CD8-positive, alpha-beta memory T cell (primary cell): ENCODE measurements around the gene GLCE. TPM values are rescaled to one million over a fixed set of nuclear protein-coding genes. Genes with fewer than 3 reads are reported as not detected.
"Not testable (repeated sequence)": the region's sequence is repeated elsewhere in the genome, so short reads cannot be mapped to it uniquely, and the experiment has no call there.

Source experiments
- CTCF ChIA-PET: fragments of 350-600 bp; sonication (Branson Sonifier 250); formaldehyde crosslinking; loops from one replicate; lab custom pipeline; 2021; ENCODE audit warnings: antibody characterized with exemption; lab: Charles Lee
- POLR2A ChIA-PET: fragments of 350-600 bp; sonication (Branson Sonifier 250); formaldehyde crosslinking; loops from one replicate; lab custom pipeline; 2021; ENCODE audit warnings: antibody characterized with exemption; lab: Charles Lee
- DNase-seq, 5 donors: peaks; one replicate each; pipeline versions ENCODE4 v3.0.0 to v3.0.0-alpha.2; 2020 to 2022; ENCODE audit warnings: mixed read lengths in 1 of 5
- H3K27ac ChIP-seq: one replicate; pipeline ENCODE4 v1.7.0; 2013; ENCODE audit warnings: low read depth, mild to moderate bottlenecking, low read length, moderate library complexity
- H3K27me3 ChIP-seq: 2 replicates; pipeline ENCODE4 v1.7.0; 2013; ENCODE audit warnings: low read length, mild to moderate bottlenecking; ENCODE audit not compliant: insufficient read depth, poor library complexity, severe bottlenecking
- H3K36me3 ChIP-seq: 2 replicates; pipeline ENCODE4 v1.7.0; 2013; ENCODE audit warnings: mild to moderate bottlenecking, low read length, moderate library complexity; ENCODE audit not compliant: insufficient read depth
- H3K4me1 ChIP-seq: 2 replicates; pipeline ENCODE4 v1.7.0; 2013; ENCODE audit warnings: mild to moderate bottlenecking, low read length, moderate library complexity; ENCODE audit not compliant: insufficient read depth
- H3K4me3 ChIP-seq: 2 replicates; pipeline ENCODE4 v1.7.0; 2013; ENCODE audit warnings: mild to moderate bottlenecking, low read length
- H3K9me3 ChIP-seq: 2 replicates; pipeline ENCODE4 v1.7.0; 2013; ENCODE audit warnings: mild to moderate bottlenecking, low read length
- H3K27ac Mint-ChIP-seq, 8 donors: one replicate each; pipeline ENCODE4 v1.8.0; 2020 to 2021; ENCODE audit warnings: mixed read lengths in 8 of 8, mild to moderate bottlenecking in 6 of 8, inconsistent platforms in 3 of 8, moderate library complexity in 3 of 8
- H3K27me3 Mint-ChIP-seq, 2 donors: one replicate each; pipeline ENCODE4 v1.8.0; 2020 to 2021; ENCODE audit warnings: mixed read lengths in 2 of 2, mild to moderate bottlenecking in 1 of 2, moderate library complexity in 1 of 2
- H3K36me3 Mint-ChIP-seq, 3 donors: one replicate each; pipeline ENCODE4 v1.8.0; 2020 to 2021; ENCODE audit warnings: mixed read lengths in 3 of 3, inconsistent platforms in 1 of 3, mild to moderate bottlenecking in 1 of 3
- H3K4me1 Mint-ChIP-seq, 3 donors: one replicate each; pipeline ENCODE4 v1.8.0; 2020 to 2021; ENCODE audit warnings: mixed read lengths in 3 of 3, inconsistent platforms in 1 of 3, mild to moderate bottlenecking in 1 of 3
- H3K4me3 Mint-ChIP-seq, 7 donors: one replicate each; pipeline ENCODE4 v1.8.0; 2020 to 2021; ENCODE audit warnings: mixed read lengths in 7 of 7, mild to moderate bottlenecking in 6 of 7, moderate library complexity in 4 of 7, inconsistent platforms in 2 of 7
- H3K9me3 Mint-ChIP-seq, 5 donors: one replicate each; pipeline ENCODE4 v1.8.0; 2020 to 2022; ENCODE audit warnings: mixed read lengths in 5 of 5, mild to moderate bottlenecking in 3 of 5, moderate library complexity in 2 of 5, inconsistent platforms in 1 of 5
- polyA plus RNA-seq: library from polyadenylated mRNA; unstranded; fragments of 300-500 nt; fragmentation: Illumina TruSeq; gene quantifications from one replicate; pipeline ENCODE4 v1.2.3, GENCODE V29; 2021
- total RNA-seq, 2 experiments: library from RNA; stranded (reverse); gene quantifications; one replicate each; pipeline ENCODE4 v1.2.3, GENCODE V29; 2021

GLCE gene
- total and polyA plus RNA-seq, 3 experiments from 2014 or later, result 5.4 to 8.4 (median 5.7) TPM

- Histone ChIP-seq H3K9me3 (no peaks in the 10 kb centered on the region), H3K27me3 (no peaks in the 10 kb centered on the region), H3K27ac (no peak overlapping the region), H3K36me3 (no peaks in the 10 kb centered on the region), H3K4me1 (no peaks in the 10 kb centered on the region), H3K4me3 (no peak overlapping the region)
- Mint-ChIP-seq H3K27me3 (peaks cover 0 to 3% of the 10 kb centered on the region in 2 donors), H3K4me3 (no peak overlapping the region), H3K4me1 (no peaks in the 10 kb centered on the region), H3K27ac (no peak overlapping the region), H3K36me3 (no peaks in the 10 kb centered on the region), H3K9me3 (no peaks in the 10 kb centered on the region)
- CTCF ChIA-PET, result no interaction called here
- DNase-seq, result no peak
- POLR2A ChIA-PET, result no interaction called here
These were observed 121.8 kb downstream of the GLCE start for GRCh38 chr15:69282104-69282743.

- Histone ChIP-seq H3K9me3 (no peaks in the 10 kb centered on the region), H3K27me3 (no peaks in the 10 kb centered on the region), H3K36me3 (no peaks in the 10 kb centered on the region), H3K27ac (no peak overlapping the region), H3K4me3 (no peak overlapping the region), H3K4me1 (no peaks in the 10 kb centered on the region)
- ChIA-PET POLR2A (no interaction called here), CTCF (no interaction called here)
- Mint-ChIP-seq H3K4me1 (no peaks in the 10 kb centered on the region), H3K9me3 (no peaks in the 10 kb centered on the region), H3K36me3 (no peaks in the 10 kb centered on the region), H3K27me3 (peaks cover 0 to 5% of the 10 kb centered on the region in 2 donors), H3K27ac (no peak overlapping the region), H3K4me3 (no peak overlapping the region)
- no peak for DNase-seq
These were observed 125.4 kb downstream of the GLCE start for GRCh38 chr15:69285834-69286233.

- ChIA-PET POLR2A (no interaction called here), CTCF (no interaction called here)
- DNase-seq, result no peak
- Mint-ChIP-seq H3K27me3 (peaks cover 0 to 3% of the 10 kb centered on the region in 2 donors), H3K27ac (no peak overlapping the region), H3K36me3 (no peaks in the 10 kb centered on the region), H3K4me1 (no peaks in the 10 kb centered on the region), H3K9me3 (no peaks in the 10 kb centered on the region), H3K4me3 (no peak overlapping the region)
- H3K4me1 ChIP-seq, result no peaks in the 10 kb centered on the region
- no peaks in the 10 kb centered on the region for H3K36me3 ChIP-seq
- H3K4me3 ChIP-seq, result no peak overlapping the region
- no peaks in the 10 kb centered on the region for H3K9me3 ChIP-seq
- H3K27ac ChIP-seq, result no peak overlapping the region
- H3K27me3 ChIP-seq, result no peaks in the 10 kb centered on the region
These were observed 127.6 kb downstream of the GLCE start for GRCh38 chr15:69288011-69288410.

- H3K36me3 Mint-ChIP-seq, result no peaks in the 10 kb centered on the region
- Histone ChIP-seq H3K4me3 (no peak overlapping the region), H3K9me3 (no peaks in the 10 kb centered on the region), H3K36me3 (no peaks in the 10 kb centered on the region), H3K4me1 (no peaks in the 10 kb centered on the region), H3K27ac (no peak overlapping the region), H3K27me3 (no peaks in the 10 kb centered on the region)
- ChIA-PET POLR2A (no interaction called here), CTCF (no interaction called here)
- H3K4me1 Mint-ChIP-seq, result no peaks in the 10 kb centered on the region
- no peaks in the 10 kb centered on the region for H3K9me3 Mint-ChIP-seq
- peaks cover 0 to 3% of the 10 kb centered on the region in 2 donors for H3K27me3 Mint-ChIP-seq
- no peak overlapping the region for H3K27ac Mint-ChIP-seq
- no peak overlapping the region for H3K4me3 Mint-ChIP-seq
- no peak for DNase-seq
These were observed 128.3 kb downstream of the GLCE start for GRCh38 chr15:69288531-69289341.

- Histone ChIP-seq H3K4me3 (no peak overlapping the region), H3K27me3 (no peaks in the 10 kb centered on the region), H3K9me3 (no peaks in the 10 kb centered on the region), H3K4me1 (no peaks in the 10 kb centered on the region), H3K27ac (no peak overlapping the region), H3K36me3 (no peaks in the 10 kb centered on the region)
- CTCF ChIA-PET, result no interaction called here
- Mint-ChIP-seq H3K4me1 (no peaks in the 10 kb centered on the region), H3K9me3 (no peaks in the 10 kb centered on the region), H3K27me3 (peaks cover 0 to 3% of the 10 kb centered on the region in 2 donors), H3K36me3 (no peaks in the 10 kb centered on the region), H3K27ac (peak overlapping the region in 1 of 8 donors; percentile 80), H3K4me3 (no peak overlapping the region)
- no peak for DNase-seq
- POLR2A ChIA-PET, result no interaction called here
These were observed 129.1 kb downstream of the GLCE start for GRCh38 chr15:69289342-69290146.

GRCh38 chr15:69290346-69291164 is 130.1 kb downstream of the GLCE start:
- Histone ChIP-seq H3K27ac (no peak overlapping the region), H3K9me3 (no peaks in the 10 kb centered on the region), H3K36me3 (no peaks in the 10 kb centered on the region), H3K4me1 (no peaks in the 10 kb centered on the region), H3K27me3 (no peaks in the 10 kb centered on the region), H3K4me3 (no peak overlapping the region)
- POLR2A ChIA-PET, result no interaction called here
- DNase-seq, result no peak
- H3K36me3 Mint-ChIP-seq, result no peaks in the 10 kb centered on the region
- no peaks in the 10 kb centered on the region for H3K4me1 Mint-ChIP-seq
- peaks cover 4% of the 10 kb centered on the region in 2 donors for H3K27me3 Mint-ChIP-seq
- CTCF ChIA-PET, result no interaction called here
- no peak overlapping the region for H3K4me3 Mint-ChIP-seq
- peaks cover 0 to under 1% (median 0%) of the 10 kb centered on the region in 5 donors for H3K9me3 Mint-ChIP-seq
- H3K27ac Mint-ChIP-seq, result no peak overlapping the region

- H3K27me3 ChIP-seq, DNase-seq, CTCF ChIA-PET, H3K36me3 Mint-ChIP-seq, H3K4me3 ChIP-seq, H3K9me3 ChIP-seq, H3K4me1 Mint-ChIP-seq, POLR2A ChIA-PET, H3K4me3 Mint-ChIP-seq, H3K4me1 ChIP-seq, H3K27ac Mint-ChIP-seq, H3K36me3 ChIP-seq, H3K27ac ChIP-seq, H3K9me3 Mint-ChIP-seq: not testable (repeated sequence)
- H3K27me3 Mint-ChIP-seq, result peaks cover 5 to 14% of the 10 kb centered on the region in 2 donors
These were observed 131.2 kb downstream of the GLCE start for GRCh38 chr15:69291651-69292050.
